Activated CD4-positive, CD25-positive, alpha-beta regulatory T cell treated with anti-CD3 and anti-CD28 coated beads, Interleukin-2, amount 50 U/mL, for 16 hours (primary cell): Measurements from ENCODE around the gene TMEFF2.

Experiments
- DNase-seq: peaks from one replicate; pipeline ENCODE4 v3.0.0-alpha.2; 2020; ENCODE audit warnings: low read depth, low spot score

The TMEFF2 gene

DNA sequence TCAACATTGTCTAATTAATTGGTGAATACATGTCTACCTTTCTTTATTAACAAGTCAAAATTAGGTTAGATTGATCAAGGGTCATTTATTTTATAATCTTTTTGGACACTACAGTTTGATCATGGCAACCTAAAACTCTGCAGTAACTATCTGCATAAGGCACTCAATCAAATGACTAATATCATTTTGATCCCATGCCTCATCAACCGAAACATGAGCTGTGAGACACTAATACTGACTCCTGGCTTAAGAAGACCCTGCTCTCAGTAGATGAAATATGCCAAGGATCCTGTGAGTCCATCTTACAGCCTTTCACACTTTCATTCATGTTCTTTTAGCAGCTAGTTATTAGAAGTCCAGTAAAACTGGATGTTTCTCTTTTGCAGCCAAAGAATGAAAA lies 178.5 kb downstream of the TMEFF2 start:
- DNase-seq: no peak

- no peak for DNase-seq
Observed at GRCh38 chr2:192013211-192013610, 181.5 kb downstream of the TMEFF2 start.

GRCh38 chr2:192011196-192011595 lies 183.5 kb downstream of the TMEFF2 start:
- no peak for DNase-seq

DNA sequence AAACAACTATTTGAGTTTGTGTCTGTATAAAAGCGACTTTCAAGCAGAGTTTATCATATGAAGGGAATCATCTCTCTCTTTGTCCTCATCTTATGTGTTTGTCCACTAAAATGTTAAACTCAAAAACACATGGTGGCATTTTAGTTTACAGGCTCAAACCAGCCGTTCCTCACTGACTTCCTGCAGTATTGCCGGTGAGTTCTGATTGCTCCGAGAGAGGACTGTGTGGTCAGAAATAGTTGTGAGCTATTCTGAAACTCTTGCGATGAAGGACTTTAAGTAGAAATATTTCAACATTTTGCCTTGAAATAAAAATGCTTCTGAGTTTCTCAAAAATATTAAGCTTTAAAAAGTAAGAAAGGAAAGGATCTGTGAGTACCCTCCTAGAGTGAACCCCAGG lies 184.7 kb downstream of the TMEFF2 start:
- no peak for DNase-seq

GRCh38 chr2:192007581-192008228 lies 187.0 kb downstream of the TMEFF2 start:
- DNase-seq: no peak

DNA sequence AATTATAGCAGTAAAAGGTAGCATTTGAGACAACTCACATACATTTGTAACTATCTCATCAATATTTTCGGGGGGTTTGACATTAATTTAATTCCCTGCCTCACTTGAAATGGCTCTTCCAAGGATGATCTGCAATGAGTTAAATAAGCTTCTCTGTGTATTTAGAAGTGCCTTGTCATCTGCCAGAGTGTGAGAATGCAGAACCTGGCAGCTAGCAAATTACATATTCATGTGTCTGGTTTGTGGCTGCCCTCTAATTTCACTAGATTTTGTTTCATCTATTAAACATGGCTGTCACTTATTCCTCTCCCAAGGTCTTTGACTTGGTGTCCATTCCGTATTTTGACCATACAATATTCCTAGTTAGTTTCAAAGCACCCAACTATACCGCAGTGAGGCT lies 189.5 kb downstream of the TMEFF2 start:
- DNase-seq: no peak

- no peak for DNase-seq
Observed at GRCh38 chr2:192004188-192004963, 190.4 kb downstream of the TMEFF2 start.

DNA sequence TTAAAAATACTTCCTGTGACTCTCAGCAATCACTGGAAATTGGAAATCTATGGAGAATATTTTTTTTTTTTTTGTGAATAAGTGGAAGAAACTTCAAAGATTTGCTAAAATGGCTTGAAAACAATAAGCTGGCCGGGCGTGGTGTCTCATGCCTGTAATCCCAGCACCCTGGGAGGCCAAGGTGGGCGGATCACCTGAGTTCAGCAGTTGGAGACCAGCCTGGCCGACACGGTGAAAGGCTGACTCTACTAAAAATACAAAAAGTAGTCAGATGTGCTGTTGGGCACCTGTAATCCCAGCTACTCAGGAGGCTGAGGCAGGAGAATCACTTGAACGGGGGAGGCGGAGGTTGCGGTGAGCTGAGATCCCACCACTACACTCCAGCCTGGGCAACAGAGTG lies 192.3 kb downstream of the TMEFF2 start:
- no peak for DNase-seq

DNA sequence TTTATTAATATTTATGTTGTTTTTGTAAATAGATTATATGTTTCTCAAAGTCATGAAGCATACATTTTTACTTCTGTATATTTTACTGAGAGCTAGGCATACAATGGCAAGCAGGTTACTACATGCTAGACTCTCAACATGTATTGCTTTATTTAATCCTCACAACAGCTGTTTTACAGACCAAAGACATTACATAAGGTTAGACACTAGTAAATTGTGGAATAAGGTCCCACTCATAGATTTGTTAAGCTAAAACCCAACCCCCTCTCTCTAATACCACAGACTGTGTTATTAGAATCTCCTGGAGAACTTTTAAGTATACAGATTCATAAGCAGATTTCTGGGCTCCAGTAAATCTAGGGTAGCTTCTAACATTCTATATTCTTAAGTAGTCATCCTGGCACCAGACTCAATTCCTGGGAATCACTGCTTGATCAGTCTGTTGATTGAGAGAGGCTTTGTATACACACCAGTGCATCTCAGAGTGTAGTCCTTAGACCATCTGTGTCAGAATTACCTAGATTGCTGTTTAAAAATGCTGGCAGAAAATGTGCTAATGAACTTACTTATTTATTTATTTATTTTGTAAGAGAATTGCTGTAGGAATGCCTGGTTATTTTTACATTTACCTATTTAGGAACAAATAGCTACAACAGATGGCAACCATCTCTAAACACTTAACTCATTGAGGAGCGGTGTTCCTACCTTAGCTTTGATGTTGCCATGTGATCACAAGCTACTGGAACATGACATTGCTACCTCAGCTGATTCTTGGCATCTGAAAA lies 194.3 kb downstream of the TMEFF2 start:
- no peak for DNase-seq

- no peak for DNase-seq
Observed at GRCh38 chr2:191999101-191999841, 195.5 kb downstream of the TMEFF2 start.

GRCh38 chr2:191995285-191995684 lies 199.4 kb downstream of the TMEFF2 start:
- DNase-seq: no peak

GRCh38 chr2:191994749-191995148 lies 200.0 kb downstream of the TMEFF2 start:
- no peak for DNase-seq

- DNase-seq: no peak
Observed at GRCh38 chr2:191991442-191991841, 203.3 kb downstream of the TMEFF2 start.

DNA sequence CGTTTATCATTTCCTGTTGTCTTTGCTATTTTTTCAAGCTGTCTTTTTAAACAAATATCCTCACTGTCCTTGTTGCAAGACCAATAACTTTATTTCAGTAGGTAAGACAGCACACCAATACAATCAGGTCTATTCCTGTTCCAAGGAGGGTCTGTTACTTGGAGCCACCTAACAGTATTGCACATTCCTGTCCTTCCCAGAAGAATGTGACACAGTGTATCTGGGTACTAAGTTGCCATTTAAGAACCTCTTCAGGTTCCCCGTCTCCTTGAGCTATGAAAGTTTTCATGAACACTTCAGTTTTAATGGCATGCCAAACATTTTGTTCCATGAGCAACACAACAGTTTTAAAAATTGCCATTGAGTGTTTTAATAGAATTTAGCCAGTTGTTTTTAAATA lies 209.0 kb downstream of the TMEFF2 start:
- DNase-seq: no peak

DNA sequence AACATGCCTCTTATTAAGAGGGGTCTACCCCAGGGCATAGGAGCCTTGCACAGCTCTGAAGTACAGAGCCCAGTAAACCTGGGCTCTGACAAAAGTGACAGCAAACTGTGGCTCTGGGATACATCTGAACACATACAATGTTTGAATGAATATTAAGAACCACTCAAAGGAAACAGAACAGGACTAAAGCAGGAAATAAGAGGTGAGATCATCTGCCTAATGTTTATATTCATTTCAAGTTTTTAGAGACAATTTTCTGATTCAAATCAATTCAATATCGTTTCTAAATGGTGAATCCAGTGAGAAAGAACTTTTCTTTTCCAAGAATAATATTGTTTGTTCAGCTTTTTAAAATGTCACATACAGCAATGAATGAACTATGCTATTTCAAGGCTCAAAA lies 211.1 kb downstream of the TMEFF2 start:
- no peak for DNase-seq

GRCh38 chr2:191983186-191983585 lies 211.5 kb downstream of the TMEFF2 start:
- no peak for DNase-seq

GRCh38 chr2:191981706-191982105 lies 213.0 kb downstream of the TMEFF2 start:
- DNase-seq: no peak

- no peak for DNase-seq
Observed at GRCh38 chr2:191980483-191980882, 214.2 kb downstream of the TMEFF2 start.

DNA sequence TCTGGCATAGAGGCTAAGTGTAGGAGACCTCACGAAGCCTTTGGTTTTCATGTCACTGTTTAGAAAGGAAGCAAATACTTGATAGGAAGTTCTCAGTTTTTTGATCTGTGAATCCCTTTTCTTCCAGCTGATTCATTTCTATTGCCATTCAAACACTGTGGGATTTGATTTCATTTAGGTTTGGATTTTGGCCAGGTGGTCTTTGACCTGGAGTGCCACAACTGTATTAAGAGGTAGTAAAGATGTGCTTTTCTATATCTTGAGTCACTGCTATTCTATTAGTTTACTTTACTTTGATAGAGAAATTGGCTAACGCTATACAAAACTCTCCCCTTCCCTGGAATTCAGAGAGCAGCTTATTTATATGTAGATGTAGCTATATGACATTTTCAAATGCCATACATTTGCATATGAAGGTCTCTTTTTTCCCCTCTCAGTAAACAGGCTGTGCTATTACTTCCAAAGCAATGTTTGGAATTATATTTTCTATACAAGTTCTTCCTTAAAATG lies 215.5 kb downstream of the TMEFF2 start:
- no peak for DNase-seq

- no peak for DNase-seq
Observed at GRCh38 chr2:191977754-191978153, 217.0 kb downstream of the TMEFF2 start.

GRCh38 chr2:191976436-191976835 lies 218.3 kb downstream of the TMEFF2 start:
- no peak for DNase-seq

DNA sequence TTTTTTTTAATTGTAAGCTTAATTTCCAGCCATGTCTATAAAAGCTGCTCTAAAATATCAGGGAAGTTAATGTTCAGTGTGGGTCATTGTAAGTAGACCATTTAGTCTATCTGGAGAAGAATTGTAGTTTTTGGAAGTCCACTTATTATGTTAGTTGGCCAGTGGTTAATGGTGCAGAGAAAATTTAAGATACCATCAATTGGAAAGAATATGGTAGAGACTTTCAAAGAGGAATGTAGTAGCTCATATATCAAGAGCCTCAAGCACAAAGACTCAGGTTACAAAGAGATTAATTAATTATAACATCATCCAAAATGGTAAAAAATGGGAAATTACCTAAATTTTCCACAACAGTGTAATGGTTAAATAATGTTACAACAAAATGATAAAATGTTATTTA lies 220.1 kb downstream of the TMEFF2 start:
- no peak for DNase-seq
